Body of pancreas (tissue), 4 donors: ENCODE data around the gene PLAC8.

Source experiments
- POLR2A ChIP-seq, 3 donors: fragments of 450-650 bp; IDR thresholded peaks; one replicate each; pipeline ENCODE4 v1.6.1; 2016; ENCODE audit warnings: antibody characterized with exemption in 3 of 3, mild to moderate bottlenecking in 2 of 3
- TF ChIP-seq, protein P1 (sequence below), 7 experiments: fragments of 450-650 bp in 4 of 7; fragments of 200-600 bp in 3 of 7; sonication (generic) in 3 of 7; IDR thresholded peaks; one replicate each; pipeline ENCODE4 v1.5.1; 2016 to 2019; ENCODE audit warnings: antibody characterized with exemption in 7 of 7

GRCh38 chr4:83151651-83152050 is 37.1 kb upstream of the PLAC8 start:
- TF ChIP-seq, protein P1, sequence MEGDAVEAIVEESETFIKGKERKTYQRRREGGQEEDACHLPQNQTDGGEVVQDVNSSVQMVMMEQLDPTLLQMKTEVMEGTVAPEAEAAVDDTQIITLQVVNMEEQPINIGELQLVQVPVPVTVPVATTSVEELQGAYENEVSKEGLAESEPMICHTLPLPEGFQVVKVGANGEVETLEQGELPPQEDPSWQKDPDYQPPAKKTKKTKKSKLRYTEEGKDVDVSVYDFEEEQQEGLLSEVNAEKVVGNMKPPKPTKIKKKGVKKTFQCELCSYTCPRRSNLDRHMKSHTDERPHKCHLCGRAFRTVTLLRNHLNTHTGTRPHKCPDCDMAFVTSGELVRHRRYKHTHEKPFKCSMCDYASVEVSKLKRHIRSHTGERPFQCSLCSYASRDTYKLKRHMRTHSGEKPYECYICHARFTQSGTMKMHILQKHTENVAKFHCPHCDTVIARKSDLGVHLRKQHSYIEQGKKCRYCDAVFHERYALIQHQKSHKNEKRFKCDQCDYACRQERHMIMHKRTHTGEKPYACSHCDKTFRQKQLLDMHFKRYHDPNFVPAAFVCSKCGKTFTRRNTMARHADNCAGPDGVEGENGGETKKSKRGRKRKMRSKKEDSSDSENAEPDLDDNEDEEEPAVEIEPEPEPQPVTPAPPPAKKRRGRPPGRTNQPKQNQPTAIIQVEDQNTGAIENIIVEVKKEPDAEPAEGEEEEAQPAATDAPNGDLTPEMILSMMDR (IDR thresholded peaks at IDR 0.05) = no peak
- TF ChIP-seq POLR2A (IDR thresholded peaks at IDR 0.05) = no peak
